Measurements from ENCODE around the gene C11orf91. TPM values are rescaled to one million over a fixed set of nuclear protein-coding genes. Genes with fewer than 3 reads are reported as not detected.
"Not testable (repeated sequence)": the region's sequence is repeated elsewhere in the genome, so short reads cannot be mapped to it uniquely, and the experiment has no call there.

C11orf91 gene
- total RNA-seq, 1 experiment from 2014 or later, result not detected

DNA sequence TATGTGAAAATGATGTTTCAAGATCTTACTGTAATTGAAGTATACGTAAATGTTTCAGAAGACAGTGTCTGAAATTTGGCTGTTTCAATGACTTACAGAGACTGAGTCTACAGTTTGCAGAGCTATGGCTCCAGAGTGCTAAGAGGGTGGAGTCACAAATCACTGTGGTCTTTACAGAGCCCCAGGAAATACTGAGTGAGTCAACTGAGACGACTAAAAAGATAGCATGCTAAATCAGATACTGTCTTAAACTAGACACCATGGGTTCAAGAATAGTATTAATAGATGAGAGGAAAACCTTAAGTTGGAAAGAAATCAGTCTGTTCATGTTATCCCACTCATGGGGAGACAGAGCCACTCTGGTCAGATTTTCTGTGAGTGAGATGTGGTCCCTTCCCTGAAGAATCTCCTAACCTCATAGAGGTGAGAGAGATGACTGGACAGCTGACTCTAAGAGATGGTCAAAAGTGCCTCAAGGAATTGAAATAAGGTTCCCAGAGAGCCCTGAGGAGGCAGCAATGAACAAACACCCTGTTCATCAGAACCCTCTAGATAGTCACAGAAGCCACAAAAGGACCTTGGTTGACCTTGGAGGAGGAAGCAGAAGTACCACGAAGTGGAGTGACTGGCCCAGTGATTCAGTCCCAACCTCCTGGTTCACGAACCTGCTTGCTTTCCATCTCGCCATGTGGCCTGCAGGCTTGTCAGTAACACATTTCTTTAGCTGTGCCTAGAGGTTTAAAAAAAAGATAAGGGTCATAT lies 30.2 kb downstream of the C11orf91 start:
- no peak for DNase-seq (ENCODE audit: low spot score)

DNA sequence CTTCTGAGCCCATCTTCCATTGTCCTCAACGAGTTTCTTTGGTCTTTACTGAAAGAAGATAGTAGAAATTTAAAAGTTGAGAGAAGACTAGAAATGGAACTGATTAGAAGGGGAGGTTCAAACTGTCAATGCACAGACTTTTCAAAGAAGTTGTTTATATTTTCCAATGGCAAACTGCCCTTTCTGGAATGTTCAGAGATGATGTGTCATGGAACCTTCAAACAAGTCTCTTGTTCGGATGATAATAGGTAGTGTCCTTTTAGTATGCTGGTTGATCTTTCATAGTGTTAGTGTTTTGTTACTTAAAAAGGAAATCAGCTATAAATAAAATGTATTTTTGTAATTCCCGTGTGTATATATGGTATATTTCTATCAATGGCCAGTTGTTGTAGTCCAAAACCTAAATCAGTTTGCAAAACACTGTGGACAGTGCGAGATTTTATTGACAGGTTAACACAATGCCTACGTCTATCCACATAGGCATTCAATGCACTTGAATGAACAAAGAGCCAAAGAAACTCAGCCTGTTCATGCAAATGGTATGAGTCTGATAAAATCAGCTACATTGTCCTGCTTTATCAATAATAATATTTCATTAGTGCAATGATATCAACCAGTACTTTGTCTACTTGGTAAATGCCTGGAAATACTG lies 30.9 kb downstream of the C11orf91 start:
- DNase-seq (ENCODE audit: low spot score), result no peak

GRCh38 chr11:33668951-33669596 lies 31.6 kb downstream of the C11orf91 start:
- no peak for DNase-seq (ENCODE audit: low spot score)

DNA sequence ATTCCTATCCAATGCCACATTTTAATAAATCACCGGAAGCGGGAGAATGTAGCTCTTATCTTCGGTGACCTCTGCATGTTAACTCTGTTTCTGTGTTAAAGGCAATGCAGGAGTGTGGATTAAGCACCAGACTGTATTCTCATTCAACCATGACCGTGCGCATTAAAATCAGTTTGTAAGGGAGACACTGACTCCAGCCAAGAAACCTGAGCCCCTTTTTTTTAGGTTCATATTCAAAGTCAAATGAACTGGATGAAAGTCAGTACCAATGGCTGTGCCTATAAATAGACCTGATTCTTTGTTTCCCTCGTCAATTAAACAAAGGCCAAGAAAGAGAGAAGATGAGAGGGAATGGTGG lies 32.2 kb downstream of the C11orf91 start:
- no peak for DNase-seq (ENCODE audit: low spot score)

DNA sequence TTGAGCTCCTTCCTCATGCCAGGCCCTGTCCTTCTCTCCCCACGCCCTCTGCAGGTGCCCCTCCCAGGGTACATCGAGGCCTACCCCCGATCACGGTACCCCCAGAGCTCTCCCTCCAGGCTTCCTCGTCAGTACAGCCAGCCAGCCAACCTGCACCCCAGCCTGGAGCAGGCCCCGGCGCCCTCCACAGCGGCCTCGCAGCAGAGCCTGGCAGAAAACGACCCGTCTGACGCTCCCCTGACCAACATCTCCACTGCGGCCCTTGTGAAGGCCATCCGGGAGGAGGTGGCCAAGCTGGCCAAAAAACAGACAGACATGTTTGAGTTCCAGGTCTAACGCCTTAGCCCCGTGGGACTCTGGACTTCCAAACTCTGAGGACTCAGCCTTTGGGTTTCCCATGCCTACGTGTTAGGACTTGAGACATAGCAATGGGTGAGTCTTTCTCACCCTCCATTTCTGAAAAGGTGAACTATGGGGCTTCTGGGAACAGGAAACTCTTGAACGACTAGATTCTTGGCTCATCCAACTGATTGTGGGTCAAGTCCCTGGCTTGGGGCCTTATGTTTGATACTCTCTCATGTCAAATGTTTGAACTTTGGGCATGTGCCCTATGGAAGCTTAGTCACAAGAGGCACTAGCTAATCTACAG lies 32.7 kb downstream of the C11orf91 start:
- DNase-seq (ENCODE audit: low spot score), result no peak

DNA sequence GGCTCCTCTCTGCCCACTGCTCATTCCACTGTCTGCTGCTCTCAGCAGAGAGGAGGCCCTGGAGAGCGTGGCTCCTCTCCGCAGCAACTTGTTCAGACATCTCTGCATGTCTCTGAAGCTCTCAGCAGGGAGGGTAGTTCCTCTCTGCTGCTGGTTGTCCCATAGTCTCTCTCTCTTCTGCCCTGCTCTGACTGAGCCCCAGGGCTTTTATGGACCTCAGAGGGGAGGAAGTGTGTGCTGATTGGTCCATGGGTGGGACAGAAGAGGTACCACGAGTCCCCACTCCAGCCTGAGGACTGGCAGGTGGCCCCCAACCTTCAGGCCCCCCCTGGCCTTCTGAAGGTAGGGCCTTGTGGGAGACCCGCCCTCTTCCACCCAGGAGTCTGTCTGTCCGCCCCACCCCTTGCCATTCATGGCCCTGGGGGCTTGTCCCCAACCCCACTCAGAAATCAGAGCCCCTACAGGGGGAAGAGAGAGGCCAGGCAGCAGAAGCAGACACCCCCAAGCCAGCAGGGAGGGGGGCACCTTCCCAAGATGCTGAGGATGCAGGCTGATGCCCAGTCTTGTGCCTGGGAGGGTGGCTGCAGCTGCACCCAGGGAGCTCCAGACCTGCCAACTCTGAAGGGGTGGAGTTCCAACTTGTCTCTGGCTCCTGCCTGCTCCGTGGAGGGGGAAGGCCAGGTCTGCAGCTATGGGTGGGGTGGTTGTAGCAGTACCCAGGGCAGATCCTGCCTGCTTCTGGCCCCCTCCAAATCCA lies 35.1 kb downstream of the C11orf91 start:
- no peak for DNase-seq (ENCODE audit: low spot score)

DNA sequence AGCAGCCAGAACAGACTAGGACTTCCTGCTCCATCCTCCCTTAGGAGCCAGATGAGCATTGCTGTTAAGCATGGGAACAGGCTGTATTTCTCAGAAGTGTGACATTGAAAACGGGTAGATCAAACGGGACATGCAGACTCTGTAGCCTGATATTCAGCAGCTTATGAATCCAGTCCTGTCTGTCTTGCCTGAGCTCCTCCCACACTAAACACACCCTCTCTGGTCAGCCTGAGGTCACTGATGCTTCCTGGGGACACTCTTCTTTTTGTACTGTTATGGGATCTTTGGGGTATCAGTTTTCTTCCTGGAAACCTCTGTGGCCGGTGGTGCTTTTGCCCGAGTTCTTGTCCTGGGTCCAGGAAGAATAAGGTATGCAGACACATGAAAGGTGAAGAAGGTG lies 35.8 kb downstream of the C11orf91 start:
- no peak for DNase-seq (ENCODE audit: low spot score)

- DNase-seq (ENCODE audit: low spot score), result no peak
Observed at GRCh38 chr11:33664166-33664565, 36.5 kb downstream of the C11orf91 start.

DNA sequence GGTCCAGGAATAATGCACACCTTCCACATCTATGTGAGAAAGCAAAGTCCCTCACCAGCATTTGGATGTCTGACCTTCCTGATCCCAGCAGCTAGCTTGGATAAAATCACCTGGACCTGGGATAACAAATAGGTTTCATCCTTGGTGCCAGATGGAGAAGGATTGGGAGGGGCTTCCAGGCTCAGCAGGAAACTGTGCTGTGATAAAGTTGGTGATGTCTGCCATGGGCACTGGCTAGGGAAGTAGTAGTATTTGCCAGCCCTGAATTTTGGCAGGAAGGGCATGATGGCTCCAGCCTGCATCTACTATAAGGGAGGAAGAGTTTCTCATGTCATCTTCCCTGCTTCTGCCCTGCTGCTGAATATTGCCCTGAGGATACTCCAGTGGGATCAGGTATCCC lies 37.5 kb downstream of the C11orf91 start:
- no peak for DNase-seq (ENCODE audit: low spot score)

- DNase-seq (ENCODE audit: low spot score), result not testable (repeated sequence)
Observed at GRCh38 chr11:33661526-33661925, 39.1 kb downstream of the C11orf91 start.

DNA sequence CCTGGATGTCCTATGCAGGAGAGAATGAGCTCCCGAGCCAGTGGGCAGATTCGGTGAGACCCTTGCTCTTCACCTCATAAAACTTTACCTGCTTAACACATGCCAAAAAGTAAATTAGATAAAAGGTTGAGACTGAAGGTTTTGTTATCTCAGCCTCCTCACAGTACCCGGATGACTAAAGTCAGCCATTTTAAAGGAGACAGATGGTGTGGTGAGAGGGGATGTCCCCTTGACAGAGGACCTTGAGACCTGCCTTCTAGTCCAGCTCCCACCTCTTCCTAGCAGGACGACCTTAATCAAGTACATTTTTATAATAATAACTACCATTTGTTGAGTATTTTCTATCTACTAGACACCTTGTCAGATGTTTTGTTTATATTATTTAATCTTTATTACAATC lies 39.7 kb downstream of the C11orf91 start:
- DNase-seq (ENCODE audit: low spot score), result no peak

GRCh38 chr11:33659370-33660139 lies 41.1 kb downstream of the C11orf91 start:
- DNase-seq (ENCODE audit: low spot score), result no peak

DNA sequence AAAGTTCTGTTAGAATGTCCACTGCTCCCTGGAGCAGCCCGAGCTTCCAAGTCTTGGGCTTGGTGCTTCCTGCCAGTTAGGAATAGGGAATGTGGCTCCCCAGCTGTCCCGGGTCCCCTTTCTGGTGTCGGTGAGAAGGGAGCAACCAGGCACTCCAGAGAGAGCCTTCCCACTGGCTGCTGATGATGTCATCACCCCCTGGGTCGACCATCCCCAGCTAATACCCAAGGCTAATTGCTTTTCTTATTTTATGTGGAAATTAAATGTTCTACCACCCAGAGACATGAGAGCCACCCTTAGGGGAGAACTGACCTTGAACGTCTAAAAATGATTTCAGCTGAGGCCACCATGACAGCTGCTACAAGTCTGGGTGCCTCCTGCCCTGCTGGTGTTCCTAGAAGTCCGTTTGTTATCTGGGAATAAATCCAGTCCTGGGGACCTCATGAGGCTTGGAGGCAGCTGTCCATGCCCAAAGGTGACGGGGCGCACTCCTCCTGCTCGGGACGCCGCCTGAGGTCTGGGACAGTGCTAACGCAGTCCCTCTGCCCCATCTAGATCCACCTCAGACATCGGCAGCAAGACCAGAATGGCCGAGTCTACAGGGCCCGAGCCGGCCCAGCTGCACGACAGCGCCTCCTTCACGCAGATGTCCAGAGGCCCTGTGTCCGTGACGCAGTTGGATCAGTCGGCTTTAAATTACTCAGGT lies 42.3 kb downstream of the C11orf91 start:
- DNase-seq (ENCODE audit: low spot score), result no peak

GRCh38 chr11:33657757-33658156 lies 42.9 kb downstream of the C11orf91 start:
- DNase-seq (ENCODE audit: low spot score), result no peak

DNA sequence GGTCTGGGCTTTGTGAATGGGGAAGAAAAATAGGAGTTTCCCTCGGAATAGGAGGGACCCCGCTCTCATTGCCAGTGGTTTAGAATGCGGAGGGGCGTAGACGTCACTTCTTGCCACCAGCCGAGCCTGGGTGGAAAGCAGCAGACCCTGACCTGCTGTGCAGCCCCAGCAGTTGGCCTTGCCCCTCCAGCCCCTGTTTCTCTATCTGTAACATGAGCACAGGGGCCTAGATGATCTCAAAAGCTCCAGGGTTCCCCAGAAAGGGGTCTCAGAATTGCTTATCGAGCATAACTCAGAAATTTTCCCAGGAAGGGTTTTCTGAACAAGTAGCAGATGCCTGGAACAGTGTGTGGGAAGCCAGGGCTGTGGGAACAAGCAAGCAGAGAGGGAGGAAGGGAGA lies 43.9 kb downstream of the C11orf91 start:
- no peak for DNase-seq (ENCODE audit: low spot score)

DNA sequence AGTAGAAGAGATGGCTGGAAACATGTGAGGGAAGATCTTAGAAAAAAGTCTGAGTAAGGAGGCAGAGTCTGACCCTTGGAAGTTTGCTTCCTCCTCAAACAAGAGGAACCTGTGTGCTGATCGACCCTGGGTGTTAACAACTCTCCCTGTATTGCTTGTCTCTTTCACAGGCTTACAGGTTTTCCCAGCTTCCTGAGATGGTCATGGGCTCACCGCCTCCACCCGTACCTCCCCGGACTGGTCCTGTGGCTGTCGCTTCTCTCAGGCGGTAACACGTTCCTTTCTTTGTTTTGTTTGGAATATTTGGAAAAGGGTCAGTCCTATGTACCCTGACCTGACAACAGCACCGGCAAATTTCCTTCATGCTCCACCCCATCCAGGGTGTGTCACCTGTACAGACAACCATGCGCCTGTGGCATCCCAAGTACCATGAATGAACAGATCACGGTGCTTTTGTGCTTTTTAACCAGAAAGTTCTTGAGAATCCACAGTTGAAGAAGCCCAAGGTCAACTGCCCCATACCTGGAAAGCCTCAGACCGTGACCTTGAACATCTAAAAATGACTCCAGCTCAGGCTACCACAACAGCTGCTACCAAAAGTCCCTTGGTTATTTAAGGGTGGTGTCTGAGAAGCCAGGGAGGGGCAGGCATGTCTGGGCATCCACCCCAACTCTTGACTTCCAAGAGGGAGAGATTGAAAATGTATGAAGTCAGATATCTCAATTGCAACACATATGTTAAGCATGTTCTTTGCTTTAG lies 44.6 kb downstream of the C11orf91 start:
- DNase-seq (ENCODE audit: low spot score), result no peak

GRCh38 chr11:33654594-33654993 lies 46.0 kb downstream of the C11orf91 start:
- no peak for DNase-seq (ENCODE audit: low spot score)

GRCh38 chr11:33652930-33653329 lies 47.7 kb downstream of the C11orf91 start:
- no peak for DNase-seq (ENCODE audit: low spot score)

GRCh38 chr11:33652431-33652830 lies 48.2 kb downstream of the C11orf91 start:
- no peak for DNase-seq (ENCODE audit: low spot score)

DNA sequence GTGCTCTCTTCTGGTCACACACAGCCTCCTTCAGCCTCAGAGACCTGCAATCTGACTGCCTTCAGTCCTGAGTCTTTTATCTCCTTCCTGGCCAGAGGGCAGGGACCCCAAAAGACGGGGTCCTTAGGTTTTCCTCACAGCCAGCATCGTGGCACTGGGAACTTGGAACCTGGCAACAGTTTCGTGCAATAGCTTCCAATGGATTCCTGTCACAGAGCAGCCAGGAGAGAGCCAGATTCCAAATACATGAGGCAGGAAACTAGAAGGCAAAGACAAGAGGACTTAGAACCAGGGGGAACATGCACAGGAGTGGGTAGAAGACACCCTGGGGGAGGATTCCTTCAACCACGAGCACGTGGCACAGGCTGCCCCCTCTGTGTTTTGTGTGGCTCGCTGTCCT lies 48.6 kb downstream of the C11orf91 start:
- no peak for DNase-seq (ENCODE audit: low spot score)
